Gastrocnemius medialis (tissue), 4 donors: ENCODE measurements around the gene GRAP2.

Experiments
- CTCF ChIP-seq, 5 experiments: fragments of 450-650 bp in 3 of 5; fragments of 200-600 bp in 2 of 5; sonication (generic) in 2 of 5; IDR thresholded peaks in 4 of 5; conservative IDR thresholded peaks in 1 of 5; 1 replicate in 4 of 5; 2 replicates in 1 of 5; pipeline ENCODE4 v1.5.1; 2016 to 2019; ENCODE audit warnings: antibody characterized with exemption in 5 of 5, mild to moderate bottlenecking in 3 of 5, moderate library complexity in 3 of 5
- POLR2A ChIP-seq, 2 donors: fragments of 450-650 bp; IDR thresholded peaks; one replicate each; pipeline ENCODE4 v1.6.1; 2017; ENCODE audit warnings: antibody characterized with exemption in 2 of 2, mild to moderate bottlenecking in 2 of 2, moderate library complexity in 2 of 2

- TF ChIP-seq POLR2A (IDR thresholded peaks at IDR 0.05) (no peak), CTCF (IDR thresholded peaks at IDR 0.05 in 4 of 5, conservative IDR thresholded peaks at IDR 0.05 in 1 of 5) (no peak)
Measured at GRCh38 chr22:39994566-39995392, 93.9 kb downstream of the GRAP2 start, which contains the start of gene FAM83F.
